GM12865 (cell line): ENCODE measurements around the gene RBMS3.
"Not testable (repeated sequence)": the region's sequence is repeated elsewhere in the genome, so short reads cannot be mapped to it uniquely, and the experiment has no call there.

Experiments used
- DNase-seq: peaks from one replicate; pipeline ENCODE4 v3.0.0; 2010; ENCODE audit warnings: low read depth
- H3K4me3 ChIP-seq: 2 replicates; pipeline ENCODE4 v1.5.1; 2011; ENCODE audit warnings: mild to moderate bottlenecking, low read depth, low read length, control low read depth
- TF ChIP-seq, protein P1 (sequence below): IDR thresholded peaks from 2 replicates; pipeline ENCODE4 v1.5.1; 2011; ENCODE audit warnings: low read length, control low read depth, low read depth, inconsistent platforms; ENCODE audit not compliant: insufficient read depth; ENCODE audit errors: missing control alignments

The RBMS3 gene

DNA sequence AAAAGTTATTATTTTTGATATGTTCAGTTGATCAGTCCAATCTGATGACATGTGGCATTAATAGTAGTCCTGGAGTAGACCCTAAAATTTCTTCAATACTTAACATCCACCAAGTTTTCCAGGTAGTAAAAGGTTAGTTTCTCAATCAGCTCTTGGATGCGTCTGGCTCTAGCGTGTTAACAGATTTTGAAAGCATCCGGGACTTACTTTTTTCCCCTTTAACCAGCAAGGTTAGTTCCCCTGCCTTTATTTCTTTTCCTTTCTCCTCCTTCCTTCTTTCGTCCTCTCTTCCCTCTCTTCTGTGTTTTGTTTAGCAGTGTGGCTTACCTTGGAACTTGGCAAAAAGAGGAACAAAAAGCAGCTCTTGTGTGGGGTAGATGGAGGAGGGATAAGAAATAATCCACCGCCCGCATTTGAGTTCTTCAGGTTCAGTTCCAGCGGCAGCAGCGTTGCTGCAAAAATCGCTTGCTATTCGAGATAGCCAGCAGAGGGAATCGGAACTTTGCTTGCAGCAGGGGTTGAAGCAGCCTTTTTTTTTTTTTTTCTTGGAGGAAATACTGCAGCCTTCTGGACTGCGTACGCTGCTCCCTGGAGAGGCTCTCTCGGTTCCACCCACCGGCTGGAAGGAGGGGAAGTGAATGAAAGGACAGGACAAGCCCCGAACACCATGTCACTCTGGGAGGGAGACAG is at the start of gene RBMS3:
Gene RBMS3, plus strand, starts transcription at position 668 of the 690 bp plus-strand sequence.
- TF ChIP-seq, protein P1, sequence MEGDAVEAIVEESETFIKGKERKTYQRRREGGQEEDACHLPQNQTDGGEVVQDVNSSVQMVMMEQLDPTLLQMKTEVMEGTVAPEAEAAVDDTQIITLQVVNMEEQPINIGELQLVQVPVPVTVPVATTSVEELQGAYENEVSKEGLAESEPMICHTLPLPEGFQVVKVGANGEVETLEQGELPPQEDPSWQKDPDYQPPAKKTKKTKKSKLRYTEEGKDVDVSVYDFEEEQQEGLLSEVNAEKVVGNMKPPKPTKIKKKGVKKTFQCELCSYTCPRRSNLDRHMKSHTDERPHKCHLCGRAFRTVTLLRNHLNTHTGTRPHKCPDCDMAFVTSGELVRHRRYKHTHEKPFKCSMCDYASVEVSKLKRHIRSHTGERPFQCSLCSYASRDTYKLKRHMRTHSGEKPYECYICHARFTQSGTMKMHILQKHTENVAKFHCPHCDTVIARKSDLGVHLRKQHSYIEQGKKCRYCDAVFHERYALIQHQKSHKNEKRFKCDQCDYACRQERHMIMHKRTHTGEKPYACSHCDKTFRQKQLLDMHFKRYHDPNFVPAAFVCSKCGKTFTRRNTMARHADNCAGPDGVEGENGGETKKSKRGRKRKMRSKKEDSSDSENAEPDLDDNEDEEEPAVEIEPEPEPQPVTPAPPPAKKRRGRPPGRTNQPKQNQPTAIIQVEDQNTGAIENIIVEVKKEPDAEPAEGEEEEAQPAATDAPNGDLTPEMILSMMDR, result peak; percentile 37
- peak within 1 kb of the TSS; percentile 65 for H3K4me3 ChIP-seq
- peak; percentile 74 for DNase-seq

DNA sequence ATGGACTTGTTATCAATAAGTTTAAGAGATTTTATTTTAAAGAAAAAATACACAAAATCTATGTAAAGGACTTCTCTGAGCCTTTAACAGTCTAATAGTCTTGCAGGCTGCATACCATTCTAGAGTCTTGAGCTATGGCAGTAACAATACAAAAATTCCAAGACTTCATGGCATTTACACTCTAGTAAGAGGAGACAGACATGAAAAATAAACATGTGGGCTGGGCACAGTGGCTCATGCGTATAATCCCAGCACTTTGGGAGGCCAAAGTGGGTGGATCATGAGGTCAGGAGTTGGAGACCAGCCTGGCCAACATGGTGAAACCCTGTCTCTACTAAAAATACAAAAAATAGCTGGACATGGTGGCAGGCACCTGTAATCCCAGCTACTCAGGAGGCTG is 47.7 kb upstream of the RBMS3 start:
- H3K4me3 ChIP-seq, DNase-seq: not testable (repeated sequence)

DNA sequence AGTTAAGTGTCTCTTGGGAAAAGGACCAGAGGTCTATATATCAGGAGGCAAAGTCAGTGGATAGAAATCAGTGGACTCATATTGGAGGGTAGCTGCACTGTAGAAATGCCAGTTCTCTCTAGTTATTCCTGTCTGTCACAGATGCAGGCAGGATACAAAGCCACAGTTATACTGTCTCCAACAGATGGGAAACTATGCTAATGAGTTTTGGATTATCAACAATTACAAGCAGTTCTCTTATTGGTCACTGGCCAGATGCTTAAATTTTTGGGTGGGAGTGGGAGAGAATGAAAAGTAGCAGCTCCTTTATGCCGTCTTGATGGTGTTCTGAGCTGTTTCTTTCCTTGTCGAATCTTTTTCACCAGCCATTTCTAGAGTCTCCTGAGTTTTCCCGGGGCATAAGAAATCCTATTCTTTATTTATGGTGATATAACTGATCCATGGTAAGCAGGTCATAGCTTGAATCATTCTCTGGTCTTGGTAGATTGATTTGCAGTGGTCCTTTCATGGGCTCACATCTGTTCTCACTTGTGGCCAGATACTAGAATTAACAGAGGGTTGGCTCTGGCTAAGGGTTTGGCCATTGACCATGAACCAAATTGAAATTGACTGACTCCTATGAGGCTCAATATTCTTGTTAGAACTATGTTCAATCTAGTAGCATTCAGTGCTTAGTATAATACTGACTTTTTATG is 44.6 kb upstream of the RBMS3 start:
- TF ChIP-seq, protein P1, result no peak
- DNase-seq, result no peak
- no peak overlapping the region for H3K4me3 ChIP-seq

DNA sequence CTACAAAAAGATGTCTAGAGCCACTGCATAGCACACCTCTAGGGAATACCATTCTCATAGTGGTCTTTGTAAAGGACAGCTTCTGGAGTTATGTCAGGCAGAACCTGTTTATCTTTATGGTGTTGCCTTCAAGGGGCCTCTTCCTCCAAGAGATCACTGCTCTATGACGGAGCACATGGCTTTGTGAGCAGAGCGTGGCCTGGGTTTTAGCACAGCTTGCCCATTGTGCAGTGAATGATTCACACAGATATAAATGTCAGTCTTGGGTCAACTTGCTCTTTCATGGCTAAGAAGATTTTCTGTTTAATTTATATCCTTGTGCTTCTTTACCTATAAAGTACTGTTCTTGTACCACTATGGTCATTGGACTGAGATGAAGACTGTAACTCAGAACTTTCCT is 41.5 kb upstream of the RBMS3 start:
- TF ChIP-seq, protein P1, result no peak
- H3K4me3 ChIP-seq, result no peak overlapping the region
- DNase-seq, result no peak

DNA sequence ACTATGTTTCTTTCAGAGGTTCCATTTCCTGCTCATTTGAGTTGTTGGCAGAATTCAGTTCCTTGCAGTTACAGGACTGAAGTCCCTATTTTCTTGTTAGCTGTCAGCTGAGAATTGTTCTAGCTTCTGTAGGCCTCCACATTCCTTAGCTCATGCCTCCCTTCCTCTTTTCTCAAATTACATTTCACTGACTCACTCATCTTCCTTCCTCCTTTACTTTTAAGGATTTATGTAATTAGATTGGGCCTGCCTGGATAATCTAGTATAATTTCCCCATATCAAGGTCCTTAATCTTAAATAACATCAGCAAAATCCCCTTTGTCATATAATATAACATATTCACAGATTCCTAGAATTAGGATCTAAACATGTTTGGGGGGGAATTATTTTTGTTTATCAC is 40.6 kb upstream of the RBMS3 start:
- DNase-seq, result no peak
- no peak overlapping the region for H3K4me3 ChIP-seq
- TF ChIP-seq, protein P1, result no peak

DNA sequence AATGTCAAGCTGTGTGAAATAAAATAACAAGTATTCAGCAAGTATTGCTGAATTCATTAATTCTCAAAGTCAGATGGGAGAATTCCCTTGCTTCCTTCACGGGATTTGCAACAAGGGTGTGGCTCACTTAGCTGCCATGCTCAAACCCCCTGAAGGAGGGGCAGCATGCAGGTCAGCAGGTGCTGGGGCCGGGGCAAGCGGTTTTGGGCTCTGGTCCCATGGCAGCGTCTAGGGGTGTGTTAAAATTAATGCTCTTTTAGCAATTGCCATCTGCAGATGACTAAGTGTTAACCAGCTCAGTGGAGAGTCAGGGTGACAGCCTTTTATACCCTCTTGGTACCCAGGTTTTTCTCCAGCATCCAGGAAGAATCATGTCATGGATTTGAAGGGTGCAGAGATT is 40.0 kb upstream of the RBMS3 start:
- no peak overlapping the region for H3K4me3 ChIP-seq
- DNase-seq, result no peak
- TF ChIP-seq, protein P1, result no peak

DNA sequence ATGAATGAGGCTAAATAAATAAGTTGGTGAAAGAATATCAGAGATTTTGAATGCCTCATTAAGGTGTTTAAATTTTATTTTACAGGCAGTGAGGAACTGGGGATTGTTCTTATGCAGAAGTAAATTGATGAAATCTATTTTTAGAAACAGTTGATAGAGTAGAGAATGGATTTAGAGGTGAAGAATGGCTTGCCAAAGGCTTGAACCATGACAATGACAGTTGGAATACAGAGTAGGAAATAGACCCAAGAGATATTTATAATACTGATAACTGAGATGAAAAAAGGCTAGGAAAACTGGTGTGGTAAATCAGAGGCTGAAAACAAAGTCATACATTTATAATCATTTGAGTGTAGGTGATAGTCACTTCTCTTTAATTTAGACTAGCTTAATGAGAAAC is 39.0 kb upstream of the RBMS3 start:
- DNase-seq, result no peak
- TF ChIP-seq, protein P1, result no peak
- H3K4me3 ChIP-seq, result no peak overlapping the region
